NCI-H748 treated with DMSO at 0.1 percent for 48 hours (cell line): ENCODE data around the gene SLC22A4.

Source experiments
- DNase-seq: peaks from one replicate; lab custom pipeline; 2025; lab: John Stamatoyannopoulos, UW

Gene SLC22A4

GRCh38 chr5:132300577-132301343, 6.6 kb downstream of the SLC22A4 start:
- no peak for DNase-seq

GRCh38 chr5:132301344-132302271, 7.4 kb downstream of the SLC22A4 start:
- no peak for DNase-seq

GRCh38 chr5:132302413-132302812, 8.2 kb downstream of the SLC22A4 start:
- no peak for DNase-seq

GRCh38 chr5:132303589-132303988, 9.4 kb downstream of the SLC22A4 start:
- no peak for DNase-seq

- no peak for DNase-seq
These were observed 11.2 kb downstream of the SLC22A4 start for GRCh38 chr5:132305420-132305819.

GRCh38 chr5:132308701-132309100, 14.5 kb downstream of the SLC22A4 start:
- no peak for DNase-seq

- DNase-seq: no peak
These were observed 15.5 kb downstream of the SLC22A4 start for GRCh38 chr5:132309679-132310078.

- DNase-seq: no peak
These were observed 16.1 kb downstream of the SLC22A4 start for GRCh38 chr5:132310141-132310834.

- no peak for DNase-seq
These were observed 19.2 kb downstream of the SLC22A4 start for GRCh38 chr5:132313366-132313765.

- no peak for DNase-seq
These were observed 19.8 kb downstream of the SLC22A4 start for GRCh38 chr5:132313961-132314432.

- DNase-seq: no peak
These were observed 21.4 kb downstream of the SLC22A4 start for GRCh38 chr5:132315529-132316067.

- no peak for DNase-seq
These were observed 25.8 kb downstream of the SLC22A4 start for GRCh38 chr5:132319975-132320374.

- DNase-seq: no peak
These were observed 27.0 kb downstream of the SLC22A4 start for GRCh38 chr5:132321109-132321721.

GRCh38 chr5:132322266-132322665, 28.1 kb downstream of the SLC22A4 start:
- no peak for DNase-seq

- DNase-seq: no peak
These were observed 29.0 kb downstream of the SLC22A4 start for GRCh38 chr5:132323202-132323601.

- no peak for DNase-seq
These were observed 31.5 kb downstream of the SLC22A4 start for GRCh38 chr5:132325691-132326090.

- DNase-seq: no peak
These were observed 33.2 kb downstream of the SLC22A4 start for GRCh38 chr5:132327252-132327955.

GRCh38 chr5:132334812-132335211, 40.6 kb downstream of the SLC22A4 start:
- no peak for DNase-seq

- no peak for DNase-seq
These were observed 41.2 kb downstream of the SLC22A4 start for GRCh38 chr5:132335402-132335801.

GRCh38 chr5:132339502-132339901, 45.3 kb downstream of the SLC22A4 start:
- DNase-seq: no peak
